HEK293 (cell line): ENCODE results near the gene SEC63.
A peak's percentile ranks its signal among the peaks of the same experiment; 100 is the strongest.
"Not testable (repeated sequence)": the region's sequence is repeated elsewhere in the genome, so short reads cannot be mapped to it uniquely, and the experiment has no call there.

Source experiments
- CTCF ChIA-PET: fragments of 350-600 bp; formaldehyde crosslinking; extraction: SDS; loops from one replicate; lab custom pipeline; 2021; ENCODE audit warnings: antibody characterized with exemption; lab: Yijun Ruan, JAX
- POLR2A ChIA-PET: fragments of 300-600 bp; formaldehyde crosslinking; extraction: SDS; loops from one replicate; lab custom pipeline; 2020; ENCODE audit warnings: antibody characterized with exemption, inconsistent platforms; lab: Yijun Ruan, JAX
- H3K27ac ChIP-seq: fragments of 200-500 bp; sonication (Bioruptor generic); 2 replicates; pipeline ENCODE4 v1.5.1; 2014; ENCODE audit warnings: low read depth, low read length, control low read depth, inconsistent platforms; ENCODE audit errors: extremely low read depth
- H3K36me3 ChIP-seq, 2 experiments: fragments of 200-500 bp in 1 of 2; sonication (Bioruptor generic) in 1 of 2; 1 replicate in 1 of 2; 2 replicates in 1 of 2; pipeline ENCODE4 v1.5.1; 2014 to 2017; ENCODE audit warnings: inconsistent platforms in 2 of 2, low read length in 2 of 2; ENCODE audit not compliant: control insufficient read depth in 2 of 2, insufficient read depth in 1 of 2
- H3K4me1 ChIP-seq: fragments of 200-500 bp; sonication (Bioruptor generic); 2 replicates; pipeline ENCODE4 v1.5.1; 2014; ENCODE audit warnings: mild to moderate bottlenecking, low read length, inconsistent platforms; ENCODE audit not compliant: control insufficient read depth, insufficient read depth
- H3K4me3 ChIP-seq: 2 replicates; pipeline ENCODE4 v1.5.1; 2011; ENCODE audit warnings: low read depth, mild to moderate bottlenecking, control low read depth, low read length, moderate library complexity
- H3K9me3 ChIP-seq: fragments of 200-500 bp; sonication (Bioruptor generic); 2 replicates; pipeline ENCODE4 v1.5.1; 2014; ENCODE audit warnings: low read depth, low read length, inconsistent platforms; ENCODE audit not compliant: control insufficient read depth, insufficient read depth
- GLIS1 ChIP-seq: fragments of 450-650 bp; formaldehyde crosslinking; IDR thresholded peaks from 2 replicates; pipeline ENCODE4 v1.5.1; 2016; ENCODE audit warnings: missing biosample characterization, missing genetic modification characterization
- KLF8 ChIP-seq: fragments of 450-650 bp; formaldehyde crosslinking; IDR thresholded peaks from 2 replicates; pipeline ENCODE4 v1.5.1; 2016; ENCODE audit warnings: missing biosample characterization, missing genetic modification characterization
- SALL2 ChIP-seq: fragments of 450-650 bp; formaldehyde crosslinking; IDR thresholded peaks from 2 replicates; pipeline ENCODE4 v1.5.0; 2017; ENCODE audit warnings: missing biosample characterization, mild to moderate bottlenecking, missing genetic modification characterization, borderline replicate concordance
- SETDB1 ChIP-seq: IDR thresholded peaks from one replicate; pipeline ENCODE4 v1.6.1; 2017; ENCODE audit warnings: mild to moderate bottlenecking, low read length, moderate library complexity, mixed read lengths; ENCODE audit not compliant: insufficient read length
- TCF7L2 ChIP-seq: IDR thresholded peaks from 2 replicates; pipeline ENCODE4 v1.6.1; 2011; ENCODE audit warnings: low read depth, mild to moderate bottlenecking, inconsistent platforms, low read length, moderate library complexity, borderline replicate concordance
- ZBTB48 ChIP-seq: fragments of 450-650 bp; formaldehyde crosslinking; IDR thresholded peaks from 2 replicates; pipeline ENCODE4 v1.5.1; 2016; ENCODE audit warnings: missing biosample characterization, missing genetic modification characterization
- ZNF140 ChIP-seq: fragments of 450-650 bp; formaldehyde crosslinking; IDR thresholded peaks from 2 replicates; pipeline ENCODE4 v1.5.1; 2016; ENCODE audit warnings: missing biosample characterization, missing genetic modification characterization
- ZNF146 ChIP-seq: fragments of 450-650 bp; formaldehyde crosslinking; IDR thresholded peaks from 2 replicates; pipeline ENCODE4 v1.5.1; 2016; ENCODE audit warnings: missing biosample characterization, missing genetic modification characterization
- ZNF202 ChIP-seq: fragments of 450-650 bp; formaldehyde crosslinking; IDR thresholded peaks from 2 replicates; pipeline ENCODE4 v1.5.1; 2016; ENCODE audit warnings: missing biosample characterization, missing genetic modification characterization, borderline replicate concordance
- ZNF211 ChIP-seq: fragments of 450-650 bp; formaldehyde crosslinking; IDR thresholded peaks from 2 replicates; pipeline ENCODE4 v1.5.1; 2016; ENCODE audit warnings: low read depth, missing biosample characterization, missing genetic modification characterization
- ZNF280D ChIP-seq: fragments of 450-650 bp; formaldehyde crosslinking; IDR thresholded peaks from 2 replicates; pipeline ENCODE4 v1.5.1; 2016; ENCODE audit warnings: missing biosample characterization, missing genetic modification characterization
- ZNF391 ChIP-seq: fragments of 450-650 bp; formaldehyde crosslinking; IDR thresholded peaks from 2 replicates; pipeline ENCODE4 v1.5.1; 2016; ENCODE audit warnings: low read depth, missing biosample characterization, missing genetic modification characterization, borderline replicate concordance
- ZNF548 ChIP-seq: fragments of 450-650 bp; formaldehyde crosslinking; IDR thresholded peaks from 2 replicates; pipeline ENCODE4 v1.5.1; 2016; ENCODE audit warnings: missing biosample characterization, missing genetic modification characterization
- ZNF549 ChIP-seq: fragments of 450-650 bp; IDR thresholded peaks from 2 replicates; pipeline ENCODE4 v1.5.1; 2018; ENCODE audit warnings: missing biosample characterization, missing genetic modification characterization, mild to moderate bottlenecking, inconsistent platforms, moderate library complexity
- ZNF580 ChIP-seq: fragments of 450-650 bp; formaldehyde crosslinking; IDR thresholded peaks from 2 replicates; pipeline ENCODE4 v1.5.1; 2016; ENCODE audit warnings: missing biosample characterization, missing genetic modification characterization
- ZNF629 ChIP-seq: fragments of 450-650 bp; formaldehyde crosslinking; IDR thresholded peaks from 2 replicates; pipeline ENCODE4 v1.5.1; 2017; ENCODE audit warnings: missing biosample characterization, missing genetic modification characterization
- ZNF645 ChIP-seq: fragments of 450-650 bp; formaldehyde crosslinking; IDR thresholded peaks from 2 replicates; pipeline ENCODE4; 2016; ENCODE audit warnings: missing biosample characterization, missing genetic modification characterization
- ZNF747 ChIP-seq: fragments of 450-650 bp; formaldehyde crosslinking; IDR thresholded peaks from 2 replicates; pipeline ENCODE4 v1.5.1; 2016; ENCODE audit warnings: missing biosample characterization, missing genetic modification characterization
- ZNF830 ChIP-seq: fragments of 450-650 bp; IDR thresholded peaks from 2 replicates; pipeline ENCODE4 v1.5.0; 2018; ENCODE audit warnings: missing biosample characterization, missing genetic modification characterization, low read depth, mild to moderate bottlenecking, moderate library complexity
- ZSCAN18 ChIP-seq: fragments of 450-650 bp; formaldehyde crosslinking; IDR thresholded peaks from 2 replicates; pipeline ENCODE4 v1.5.1; 2016; ENCODE audit warnings: missing biosample characterization, missing genetic modification characterization
- ZSCAN30 ChIP-seq: fragments of 450-650 bp; IDR thresholded peaks from 2 replicates; pipeline ENCODE4 v1.5.1; 2018; ENCODE audit warnings: missing biosample characterization, mild to moderate bottlenecking, missing genetic modification characterization, moderate library complexity

Gene SEC63

GRCh38 chr6:107885950-107886349 lies 72.1 kb downstream of the SEC63 start:
- H3K27ac ChIP-seq, POLR2A ChIA-PET: not testable (repeated sequence)
- H3K36me3 ChIP-seq: peaks cover 15 to 31% of the 10 kb centered on the region in 2 experiments

GRCh38 chr6:107879941-107880340 lies 78.1 kb downstream of the SEC63 start:
- ChIA-PET POLR2A (no interaction called here), CTCF (interaction anchor here (1.0 to 1.4 kb wide), 3 partner anchors 13 to 33 kb away, joined by 3 to 4 read pairs (median 3); no protein-coding TSS in a partner anchor)
- H3K4me3 ChIP-seq: no peak overlapping the region
- no peaks in the 10 kb centered on the region for H3K4me1 ChIP-seq
- no peak for TF ChIP-seq ZNF830
- TF ChIP-seq KLF8: no peak
- TF ChIP-seq SALL2 (tag by site-specific recombination): no peak
- TF ChIP-seq ZNF629: no peak
- no peak for TF ChIP-seq ZSCAN18 (tag by site-specific recombination)
- TF ChIP-seq ZNF747 (tag by site-specific recombination): no peak
- TF ChIP-seq TCF7L2: no peak
- TF ChIP-seq ZNF549 (tag by site-specific recombination): no peak
- no peak for TF ChIP-seq ZNF645 (tag by site-specific recombination)
- no peak for TF ChIP-seq ZNF211
- TF ChIP-seq ZNF548 (tag by site-specific recombination): no peak
- TF ChIP-seq ZBTB48 (tag by site-specific recombination): no peak
- TF ChIP-seq GLIS1 (tag by site-specific recombination): no peak
- TF ChIP-seq ZNF391 (tag by site-specific recombination): no peak
- no peak for TF ChIP-seq ZSCAN30 (tag by site-specific recombination)
- no peak for TF ChIP-seq ZNF140 (tag by site-specific recombination)
- H3K27ac ChIP-seq: no peak overlapping the region
- H3K9me3 ChIP-seq: no peaks in the 10 kb centered on the region
- peaks cover 42 to 75% of the 10 kb centered on the region in 2 experiments for H3K36me3 ChIP-seq

More at GRCh38 chr6:107885950-107886349, 72.1 kb downstream of the SEC63 start:
- TF ChIP-seq SETDB1: peak; percentile 46
- peak; percentile 78; the same call in 1 of the 2 replicates for TF ChIP-seq ZNF280D (tag by site-specific recombination)
- peak; percentile 45; the same call in 1 of the 2 replicates for TF ChIP-seq ZNF580
- peak; percentile 96 for TF ChIP-seq ZNF146 (tag by site-specific recombination)
- 0 out of 2 replicates have a peak, but pooled peaks have one; percentile 66 for TF ChIP-seq ZNF202
- not testable (repeated sequence) for H3K4me1 ChIP-seq, H3K9me3 ChIP-seq, H3K4me3 ChIP-seq
- CTCF ChIA-PET: interaction anchor here (0.9 kb wide), 1 partner anchor 10 kb away, joined by 3 read pairs; no protein-coding TSS in a partner anchor
